Heart left ventricle (tissue), 13 donors: ENCODE results near the gene RNF149.
"Not testable (repeated sequence)": the region's sequence is repeated elsewhere in the genome, so short reads cannot be mapped to it uniquely, and the experiment has no call there.

Experiments used
- CTCF ChIP-seq, 12 donors: fragments of 200-600 bp; sonication (generic) in 4 of 12; IDR thresholded peaks; one replicate each; pipeline versions ENCODE4 v1.5.0 to v1.8.0; 2018 to 2022; ENCODE audit warnings: antibody characterized with exemption in 12 of 12, mild to moderate bottlenecking in 5 of 12
- POLR2A ChIP-seq, 2 donors: fragments of 450-650 bp; IDR thresholded peaks; one replicate each; pipeline ENCODE4 v1.6.1; 2017; ENCODE audit warnings: antibody characterized with exemption in 2 of 2, mild to moderate bottlenecking in 2 of 2, moderate library complexity in 2 of 2
- donor health status: ischemic (EF 13 %, LVEDD 7.1; RV severe dilation, severe dysfunction).
- donor health status: DM: no; HTN: yes; CAD: no.
- donor health status: DM: no; HTN: no; CAD: no.
- donor health status: ischemic (EF 25% LVEDD 6.9; RV normal size, moderate dysfunction).
- donor health status: ischemic (EF 25% LVEDD 5.7; RV mildly dilated, moderate dysfunction).
- donor health status: ischemic (EF 35%, LVEDD 5.7; RV mildly dilated, moderate dysfunction).
- donor health status: nonischemic (EF 11% LVEDD 7.7; RV severe dilation, severe dysfunction).
- donor health status: DM: yes; HTN: yes; CAD: no.
- donor health status: PGD.
- donor health status: ischemic (EF 29% LVEDD 5.4; RV normal size, mild dysfunction).
- donor health status: nonischemic (EF 23%, LVEDD 6.1; RV moderate dilation, normal function).

- TF ChIP-seq POLR2A, CTCF (IDR thresholded peaks at IDR 0.05): not testable (repeated sequence)
Observed at GRCh38 chr2:101352631-101353030, 44.1 kb upstream of the RNF149 start.
